A549 treated with DMSO at 1 μM for 4 hours (cell line): ENCODE data around the gene TSPOAP1. TPM values are rescaled to one million over a fixed set of nuclear protein-coding genes. Genes with fewer than 3 reads are reported as not detected.

Experiments
- total RNA-seq: library from RNA; stranded (reverse); fragments of 200-300 nt; extraction: Qiagen RNA extraction; gene quantifications from 5 replicates; pipeline ENCODE4 v1.2.3, GENCODE V29; 2022; ENCODE audit warnings: low read depth

TSPOAP1 gene, protein sequence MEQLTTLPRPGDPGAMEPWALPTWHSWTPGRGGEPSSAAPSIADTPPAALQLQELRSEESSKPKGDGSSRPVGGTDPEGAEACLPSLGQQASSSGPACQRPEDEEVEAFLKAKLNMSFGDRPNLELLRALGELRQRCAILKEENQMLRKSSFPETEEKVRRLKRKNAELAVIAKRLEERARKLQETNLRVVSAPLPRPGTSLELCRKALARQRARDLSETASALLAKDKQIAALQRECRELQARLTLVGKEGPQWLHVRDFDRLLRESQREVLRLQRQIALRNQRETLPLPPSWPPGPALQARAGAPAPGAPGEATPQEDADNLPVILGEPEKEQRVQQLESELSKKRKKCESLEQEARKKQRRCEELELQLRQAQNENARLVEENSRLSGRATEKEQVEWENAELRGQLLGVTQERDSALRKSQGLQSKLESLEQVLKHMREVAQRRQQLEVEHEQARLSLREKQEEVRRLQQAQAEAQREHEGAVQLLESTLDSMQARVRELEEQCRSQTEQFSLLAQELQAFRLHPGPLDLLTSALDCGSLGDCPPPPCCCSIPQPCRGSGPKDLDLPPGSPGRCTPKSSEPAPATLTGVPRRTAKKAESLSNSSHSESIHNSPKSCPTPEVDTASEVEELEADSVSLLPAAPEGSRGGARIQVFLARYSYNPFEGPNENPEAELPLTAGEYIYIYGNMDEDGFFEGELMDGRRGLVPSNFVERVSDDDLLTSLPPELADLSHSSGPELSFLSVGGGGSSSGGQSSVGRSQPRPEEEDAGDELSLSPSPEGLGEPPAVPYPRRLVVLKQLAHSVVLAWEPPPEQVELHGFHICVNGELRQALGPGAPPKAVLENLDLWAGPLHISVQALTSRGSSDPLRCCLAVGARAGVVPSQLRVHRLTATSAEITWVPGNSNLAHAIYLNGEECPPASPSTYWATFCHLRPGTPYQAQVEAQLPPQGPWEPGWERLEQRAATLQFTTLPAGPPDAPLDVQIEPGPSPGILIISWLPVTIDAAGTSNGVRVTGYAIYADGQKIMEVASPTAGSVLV (N-terminal part only)
- not detected in 5 replicates for total RNA-seq

DNA sequence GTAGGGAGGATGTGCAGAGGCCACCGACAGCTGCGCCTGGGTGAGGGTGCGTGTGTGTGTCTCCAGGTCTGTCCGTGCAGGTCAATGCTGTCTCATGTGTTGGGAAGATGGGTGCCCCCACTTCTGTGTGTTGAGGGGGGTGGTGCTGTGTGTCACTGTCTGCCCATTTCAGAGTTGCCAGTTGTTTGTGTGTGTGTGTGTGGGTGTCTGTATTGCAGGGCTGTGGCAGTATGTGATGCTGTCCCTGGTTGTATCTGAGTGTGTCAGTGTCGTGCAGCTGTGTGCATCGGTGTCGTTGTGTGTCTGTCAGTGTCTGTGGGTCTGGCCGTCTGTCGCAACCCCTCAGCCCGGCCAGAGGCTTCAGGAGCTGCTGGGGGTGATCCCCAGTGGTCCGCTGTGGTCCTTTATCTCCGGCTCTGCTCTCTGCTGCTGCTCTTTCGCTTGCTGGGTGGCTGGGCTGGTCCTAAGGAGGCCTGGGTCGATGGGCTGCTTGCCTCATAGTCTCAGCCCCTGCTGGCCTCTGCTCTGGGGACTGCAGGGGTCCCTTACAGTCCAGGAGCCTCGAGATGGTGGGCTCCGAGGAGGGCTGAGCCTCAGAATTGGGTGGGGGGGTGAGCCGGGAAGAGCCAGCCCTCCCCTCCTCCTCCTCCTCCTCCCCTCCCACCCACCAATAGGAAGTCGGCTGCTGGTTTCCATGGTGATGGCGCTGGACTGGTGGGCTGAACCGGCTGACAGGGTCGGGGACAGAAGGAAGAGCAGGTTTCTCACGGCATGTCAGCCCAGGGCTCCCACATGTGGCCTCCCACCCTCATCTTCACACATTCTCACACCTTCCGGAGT, at the start of gene TSPOAP1:
Gene TSPOAP1, minus strand, starts transcription at position 601 of the 840 bp plus-strand sequence. CDS start 875 bp downstream, outside the sequence.

DNA sequence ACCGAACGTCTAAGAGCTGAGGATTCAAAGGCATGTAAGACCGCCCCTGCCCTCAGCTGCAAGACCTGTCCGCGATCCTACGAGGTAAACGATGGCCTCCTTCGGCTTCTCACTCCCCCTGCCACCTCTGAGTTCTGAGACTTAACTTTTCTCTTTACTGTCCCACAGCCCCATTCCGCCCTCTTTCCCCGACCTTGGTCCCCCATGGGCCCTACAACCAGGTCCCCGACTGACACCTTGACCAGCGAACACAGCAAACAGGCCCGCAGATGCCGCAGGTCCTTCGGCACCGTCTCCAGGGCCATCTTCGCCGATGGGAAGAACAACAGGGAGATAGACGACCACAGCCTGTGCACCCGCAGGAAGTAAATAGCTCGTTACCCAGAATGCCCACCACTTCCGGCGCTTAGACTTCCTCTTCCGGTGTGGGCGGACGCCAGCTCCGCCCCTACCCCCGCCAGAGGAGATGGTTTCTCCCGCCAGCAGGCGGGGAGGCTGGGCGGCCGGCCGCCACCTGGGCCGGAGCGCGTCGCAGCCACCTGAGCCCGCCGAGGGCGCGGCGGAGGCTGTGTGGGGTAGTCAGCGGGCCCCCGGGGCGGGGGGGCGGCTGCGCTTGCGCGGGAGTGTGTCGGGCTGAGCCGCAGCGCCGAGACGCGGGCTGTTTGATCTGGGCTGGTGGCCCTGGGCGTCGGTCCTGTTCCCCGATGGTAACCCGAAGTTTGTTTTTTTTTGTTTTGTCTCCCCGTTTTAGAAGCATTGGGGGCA, 23.4 kb upstream of the TSPOAP1 start, which contains the start of gene SUPT4H1:
Gene SUPT4H1, minus strand, starts transcription at position 371 of the 765 bp plus-strand sequence. Its CDS starts 66 bp downstream, at position 305.

DNA sequence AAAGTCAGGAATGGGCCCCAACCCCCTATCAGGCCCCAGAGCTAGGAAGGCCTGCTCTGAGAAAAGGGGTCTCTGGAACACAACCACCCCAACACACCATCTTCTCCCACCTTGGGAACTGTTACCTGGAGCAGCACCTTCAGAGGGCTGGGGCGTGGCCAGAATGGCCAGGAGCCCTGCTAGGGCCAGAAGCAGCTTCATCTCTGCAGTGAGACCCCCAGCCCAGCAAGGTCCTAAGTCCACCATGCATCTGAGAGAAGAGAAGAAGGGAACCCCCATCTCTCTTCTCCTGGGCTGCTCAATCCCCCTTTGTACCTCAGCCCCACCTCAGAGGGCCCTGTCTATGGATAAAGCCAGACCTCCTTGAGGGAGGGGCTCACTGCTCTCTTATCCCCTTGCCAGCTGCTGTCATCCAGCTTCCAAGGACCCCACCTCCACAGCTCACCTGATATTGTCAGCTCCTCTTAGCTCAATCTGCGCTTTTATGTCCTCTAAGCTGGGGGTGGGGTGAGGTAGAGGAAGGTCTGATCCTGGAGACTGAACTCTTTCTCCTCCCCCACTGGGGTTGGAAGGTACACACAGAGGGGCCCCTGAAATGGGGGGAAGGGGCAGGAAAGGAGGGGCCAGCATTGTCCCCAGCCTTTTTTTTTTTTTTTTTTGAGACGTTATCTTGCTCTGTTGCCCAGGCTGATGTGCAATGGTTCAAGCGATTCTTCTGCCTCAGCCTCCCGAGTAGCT, 47.9 kb downstream of the TSPOAP1 start, which contains the start of gene MPO:
Gene MPO, minus strand, starts transcription at position 456 of the 738 bp plus-strand sequence. Its CDS starts 177 bp downstream, at position 279.

Other genes starting within 250 kb of the TSPOAP1 start
- gene DYNLL2, start 245.4 kb downstream of the TSPOAP1 start, total RNA-seq = 19.9 to 24.7 TPM (median 24.2 TPM) in 5 replicates
- 0.02 TPM in 1 of 5 replicates, not detected in the others for gene OR4D1, start 180.4 kb downstream of the TSPOAP1 start, total RNA-seq
- not detected in 5 replicates for gene OR4D2, start 161.8 kb downstream of the TSPOAP1 start, total RNA-seq
- gene EPX, start 136.1 kb downstream of the TSPOAP1 start, total RNA-seq = not detected in 5 replicates
- gene MKS1, start 109.5 kb downstream of the TSPOAP1 start, total RNA-seq = 7.3 to 12.3 TPM (median 10.7 TPM) in 5 replicates
- not detected in 5 replicates for gene LPO, start 90.2 kb downstream of the TSPOAP1 start, total RNA-seq
- gene MPO, start 47.9 kb downstream of the TSPOAP1 start, total RNA-seq = not detected in 5 replicates
- gene SUPT4H1, start 23.4 kb upstream of the TSPOAP1 start, total RNA-seq = 102 to 166 TPM (median 145 TPM) in 5 replicates
- 0.21 to 0.39 TPM (median 0.21 TPM) in 5 replicates for gene RNF43, start 88.7 kb upstream of the TSPOAP1 start, total RNA-seq
- not detected in 5 replicates for gene HSF5, start 159.6 kb upstream of the TSPOAP1 start, total RNA-seq
- gene MTMR4, start 185.8 kb upstream of the TSPOAP1 start, total RNA-seq = 7.2 to 11.1 TPM (median 10.0 TPM) in 5 replicates